GM19099 (cell line): Measurements from ENCODE around the gene MEF2C.
A peak's percentile ranks its signal among the peaks of the same experiment; 100 is the strongest.

Experiments
- POLR2A ChIP-seq: IDR thresholded peaks from 3 replicates; pipeline ENCODE4 v1.6.1; 2011; ENCODE audit warnings: low read depth; ENCODE audit not compliant: insufficient read length; ENCODE audit errors: extremely low read depth

MEF2C gene

GRCh38 chr5:88889189-88890069, 6.4 kb upstream of the MEF2C start:
- TF ChIP-seq POLR2A: peak; percentile 51

- no peak for TF ChIP-seq POLR2A
Measured at GRCh38 chr5:88888848-88889188, 5.8 kb upstream of the MEF2C start.

GRCh38 chr5:88888291-88888690, 5.3 kb upstream of the MEF2C start:
- no peak for TF ChIP-seq POLR2A

- TF ChIP-seq POLR2A: no peak
Measured at GRCh38 chr5:88887342-88887741, 4.4 kb upstream of the MEF2C start.

GRCh38 chr5:88886746-88887341, 3.9 kb upstream of the MEF2C start:
- TF ChIP-seq POLR2A: no peak

GRCh38 chr5:88886252-88886651, 3.3 kb upstream of the MEF2C start:
- no peak for TF ChIP-seq POLR2A

GRCh38 chr5:88885002-88885401, 2.0 kb upstream of the MEF2C start:
- no peak for TF ChIP-seq POLR2A

GRCh38 chr5:88884608-88884877, 1.6 kb upstream of the MEF2C start:
- no peak for TF ChIP-seq POLR2A

GRCh38 chr5:88883836-88884607, 1.0 kb upstream of the MEF2C start:
- TF ChIP-seq POLR2A: no peak

- peak; percentile 17 for TF ChIP-seq POLR2A
Measured at GRCh38 chr5:88882276-88883038, 527 bp downstream of the MEF2C start.

GRCh38 chr5:88881571-88881971, 1.4 kb downstream of the MEF2C start:
- TF ChIP-seq POLR2A: peak; percentile 2

GRCh38 chr5:88880201-88880600, 2.8 kb downstream of the MEF2C start:
- TF ChIP-seq POLR2A: no peak

GRCh38 chr5:88879724-88880123, 3.3 kb downstream of the MEF2C start:
- no peak for TF ChIP-seq POLR2A

GRCh38 chr5:88878976-88879375, 4.0 kb downstream of the MEF2C start:
- no peak for TF ChIP-seq POLR2A

- TF ChIP-seq POLR2A: no peak
Measured at GRCh38 chr5:88877826-88878225, 5.2 kb downstream of the MEF2C start.

- no peak for TF ChIP-seq POLR2A
Measured at GRCh38 chr5:88876714-88877113, 6.3 kb downstream of the MEF2C start.
